Psoas muscle (tissue), 8 donors: Measurements from ENCODE around the gene TMEM163. TPM values are rescaled to one million over a fixed set of nuclear protein-coding genes. Genes with fewer than 3 reads are reported as not detected.
"Not testable (repeated sequence)": the region's sequence is repeated elsewhere in the genome, so short reads cannot be mapped to it uniquely, and the experiment has no call there.

Experiments
- ATAC-seq, 4 donors: fragments of 200-7000 bp; cut with Tn5 transposase; one replicate each; pipeline ENCODE4 v1.9.1; 2020; ENCODE audit warnings: moderate library complexity in 3 of 4, mild to moderate bottlenecking in 2 of 4
- DNase-seq, 2 donors: peaks; one replicate each; pipeline ENCODE4 v3.0.0-alpha.2; 2020
- H3K27ac ChIP-seq: fragments of 200-600 bp; one replicate; pipeline ENCODE4 v1.8.0; 2022
- H3K27me3 ChIP-seq, 3 donors: fragments of 200-600 bp in 1 of 3; one replicate each; pipeline versions ENCODE4 v1.6.1 to v1.8.0; 2013 to 2022; ENCODE audit warnings: low read length in 2 of 3, mild to moderate bottlenecking in 2 of 3, moderate library complexity in 1 of 3; ENCODE audit not compliant: insufficient read depth in 3 of 3
- H3K36me3 ChIP-seq, 2 donors: fragments of 200-600 bp in 1 of 2; one replicate each; pipeline versions ENCODE4 v1.6.1 to v1.8.0; 2013 to 2022; ENCODE audit warnings: low read depth in 1 of 2, mild to moderate bottlenecking in 1 of 2, moderate library complexity in 1 of 2; ENCODE audit not compliant: insufficient read depth in 1 of 2
- H3K4me1 ChIP-seq: fragments of 200-600 bp; one replicate; pipeline ENCODE4 v1.8.0; 2022
- H3K4me3 ChIP-seq: fragments of 200-600 bp; one replicate; pipeline ENCODE4 v1.8.0; 2022; ENCODE audit warnings: mild to moderate bottlenecking
- H3K9me3 ChIP-seq: fragments of 200-600 bp; one replicate; pipeline ENCODE4 v1.8.0; 2022
- WGBS, 3 donors: extraction: QIAGEN DNeasy Blood & Tissue Kit; methylation state at CpG; one replicate each; pipeline versions ENCODE4 v1.1.6 to v1.1.7; 2013; 5-methylcytosine and 5-hydroxymethylcytosine counted together
- intact Hi-C, 2 donors: fragments of 100-400 bp; cut with DNase I; formaldehyde crosslinking; loops; one replicate each; pipeline versions ENCODE4 v1.11.0 to v1.14.2; 2022
- polyA plus RNA-seq, 3 donors: library from polyadenylated mRNA; stranded (reverse); fragments of 200-250 nt; gene quantifications; one replicate each; pipeline ENCODE4 v1.2.3, GENCODE V29; 2013
- total RNA-seq, 4 donors: library from RNA; stranded (reverse); fragmentation: NEBNext Ultra II Directional in 2 of 4; extraction: Animal tissue kit (Norgen Biotek cat#: 25700) in 2 of 4; gene quantifications; one replicate each; pipeline versions ENCODE4 v1.2.1 to v1.2.4, GENCODE V29; 2021 to 2023
- TF ChIP-seq, protein P1 (sequence below): fragments of 200-600 bp; IDR thresholded peaks from one replicate; pipeline ENCODE4 v1.8.0; 2022; ENCODE audit warnings: antibody characterized with exemption
- donor health status: healthy with polysubstance abuse.
- donor health status: DM: no; HTN: no; CAD: no; lungs with moderate emphysema.
- donor health status: Bipolar disorder and iron deficiency.
- donor health status: healthy.
- donor health status: DM: yes; HTN: yes; CAD: no.
- donor health status: DM: no; HTN: no; CAD: no.
- donor health status: DM: no; HTN: no; CAD: no.
- donor health status: DM: yes; HTN: yes; CAD: no.

Gene TMEM163
- total and polyA plus RNA-seq, 7 donors: 0.17 to 0.52 (median 0.28) TPM; not detected in 1

DNA sequence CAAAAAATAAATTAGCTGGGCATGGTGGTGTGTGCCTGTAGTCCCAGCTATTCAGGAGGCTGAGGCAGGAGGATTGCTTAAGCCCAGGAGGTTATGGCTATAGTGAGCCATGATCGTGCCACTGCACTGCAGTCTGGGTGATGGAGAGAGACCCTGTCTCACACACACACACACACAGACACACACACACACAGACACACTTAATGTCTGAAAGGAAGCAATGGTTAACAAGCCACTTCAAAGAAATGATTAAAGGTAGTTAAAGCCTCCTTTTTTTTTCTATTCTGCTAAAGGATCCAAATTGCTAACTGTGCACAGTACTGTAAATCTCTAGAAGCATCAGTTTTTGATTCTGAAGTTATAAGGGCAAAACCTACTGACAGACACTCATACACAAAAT lies 211.1 kb downstream of the TMEM163 start:
- ATAC-seq (no peak), DNase-seq (no peak)
- intact Hi-C loops: no loop called here
- Histone ChIP-seq H3K9me3 (no peaks in the 10 kb centered on the region), H3K4me1 (no peaks in the 10 kb centered on the region), H3K27ac (no peak overlapping the region), H3K27me3 (no peaks in the 10 kb centered on the region), H3K36me3 (no peaks in the 10 kb centered on the region), H3K4me3 (no peak overlapping the region)
- TF ChIP-seq, protein P1, sequence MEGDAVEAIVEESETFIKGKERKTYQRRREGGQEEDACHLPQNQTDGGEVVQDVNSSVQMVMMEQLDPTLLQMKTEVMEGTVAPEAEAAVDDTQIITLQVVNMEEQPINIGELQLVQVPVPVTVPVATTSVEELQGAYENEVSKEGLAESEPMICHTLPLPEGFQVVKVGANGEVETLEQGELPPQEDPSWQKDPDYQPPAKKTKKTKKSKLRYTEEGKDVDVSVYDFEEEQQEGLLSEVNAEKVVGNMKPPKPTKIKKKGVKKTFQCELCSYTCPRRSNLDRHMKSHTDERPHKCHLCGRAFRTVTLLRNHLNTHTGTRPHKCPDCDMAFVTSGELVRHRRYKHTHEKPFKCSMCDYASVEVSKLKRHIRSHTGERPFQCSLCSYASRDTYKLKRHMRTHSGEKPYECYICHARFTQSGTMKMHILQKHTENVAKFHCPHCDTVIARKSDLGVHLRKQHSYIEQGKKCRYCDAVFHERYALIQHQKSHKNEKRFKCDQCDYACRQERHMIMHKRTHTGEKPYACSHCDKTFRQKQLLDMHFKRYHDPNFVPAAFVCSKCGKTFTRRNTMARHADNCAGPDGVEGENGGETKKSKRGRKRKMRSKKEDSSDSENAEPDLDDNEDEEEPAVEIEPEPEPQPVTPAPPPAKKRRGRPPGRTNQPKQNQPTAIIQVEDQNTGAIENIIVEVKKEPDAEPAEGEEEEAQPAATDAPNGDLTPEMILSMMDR: no peak
- WGBS, 3 donors: 87 to 100% (median 93%) methylated on average over 1 of the region's 1 CpG

DNA sequence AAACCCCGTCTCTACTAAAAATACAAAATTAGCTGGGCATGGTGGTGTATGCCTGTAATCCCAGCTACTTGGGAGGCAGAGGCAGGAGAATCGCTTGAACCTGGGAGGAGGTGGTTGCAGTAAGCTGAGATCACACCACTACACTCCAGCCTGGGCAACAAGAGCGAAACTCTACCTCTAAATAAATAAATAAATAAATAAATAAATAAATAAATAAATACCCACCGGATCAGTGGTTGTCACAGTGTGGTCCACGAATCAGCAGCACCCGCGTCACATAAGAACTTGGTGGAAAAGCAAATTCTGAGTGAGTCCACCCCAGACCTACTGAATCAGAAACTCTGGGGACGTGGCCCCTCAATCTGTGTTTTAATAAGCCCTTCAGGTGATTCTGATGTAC lies 211.6 kb downstream of the TMEM163 start:
- ATAC-seq, H3K9me3 ChIP-seq, DNase-seq, intact Hi-C loops, H3K36me3 ChIP-seq, H3K4me1 ChIP-seq, H3K4me3 ChIP-seq, H3K27ac ChIP-seq, H3K27me3 ChIP-seq: not testable (repeated sequence)
- WGBS, 3 donors: 94 to 96% (median 95%) methylated on average over 8 of the region's 8 CpGs

DNA sequence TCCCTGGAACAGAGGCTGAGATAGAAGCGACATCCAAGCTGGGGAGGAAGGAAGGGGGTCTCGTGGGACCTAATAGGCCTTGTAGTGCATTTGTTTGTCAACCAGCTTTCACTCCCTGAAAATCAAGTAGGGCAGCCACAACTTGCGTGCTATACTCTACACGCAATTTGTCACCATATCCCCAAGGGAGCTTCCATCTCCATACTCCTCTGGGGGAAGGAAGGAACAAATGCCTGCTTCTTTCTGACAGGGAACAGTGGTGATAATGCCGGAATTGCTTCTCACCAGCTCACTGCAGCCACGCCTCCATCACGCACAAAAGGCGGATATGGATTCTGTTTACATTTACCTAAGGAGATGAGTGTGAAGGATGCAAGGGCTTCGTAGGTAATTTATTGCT lies 213.4 kb downstream of the TMEM163 start:
- H3K4me1 ChIP-seq: no peaks in the 10 kb centered on the region
- WGBS, 3 donors: 78 to 85% (median 85%) methylated on average over 9 of the region's 9 CpGs
- no peak overlapping the region for H3K27ac ChIP-seq
- H3K4me3 ChIP-seq: no peak overlapping the region
- TF ChIP-seq, protein P1: no peak
- H3K9me3 ChIP-seq: no peaks in the 10 kb centered on the region
- no peak for ATAC-seq
- no peak for DNase-seq
- no peaks in the 10 kb centered on the region for H3K36me3 ChIP-seq
- no peaks in the 10 kb centered on the region for H3K27me3 ChIP-seq
- intact Hi-C loops: no loop called here

DNA sequence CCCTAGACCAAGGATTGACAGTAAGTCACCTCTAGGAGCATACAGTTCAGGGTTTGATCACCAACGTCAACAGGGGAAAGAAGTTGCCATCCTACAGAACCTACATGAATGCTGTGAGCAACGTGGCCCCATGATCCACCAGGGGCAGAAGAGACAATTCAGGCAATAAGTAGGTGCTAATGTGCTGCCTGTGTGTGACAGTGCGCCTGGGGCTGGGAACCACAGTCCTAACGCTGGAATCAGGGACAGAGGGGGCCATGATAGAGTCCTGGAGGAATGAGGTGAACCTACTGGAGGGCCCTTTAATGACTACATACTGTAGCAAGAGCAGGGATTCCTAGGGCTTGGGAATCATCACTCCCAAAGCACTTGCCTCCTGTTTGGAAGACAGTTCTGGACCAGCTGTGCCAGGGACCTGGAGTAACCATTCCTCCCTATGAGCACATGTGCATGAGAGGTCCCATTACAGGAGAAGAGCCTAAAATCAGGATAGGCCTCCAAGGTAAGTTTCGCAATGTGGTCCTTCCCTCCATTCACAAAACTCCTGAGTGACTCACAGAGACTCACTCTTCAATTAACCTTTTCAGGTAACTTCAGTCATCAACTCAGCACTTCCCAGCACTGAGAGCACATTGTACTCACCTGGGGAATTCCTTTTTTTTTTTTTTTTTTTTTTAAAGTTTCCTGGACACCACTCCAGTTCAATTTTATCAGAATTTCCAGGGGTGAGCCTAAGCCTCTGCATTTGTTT lies 214.0 kb downstream of the TMEM163 start:
- ATAC-seq (no peak), DNase-seq (no peak)
- H3K9me3 ChIP-seq: no peaks in the 10 kb centered on the region
- H3K36me3 ChIP-seq: no peaks in the 10 kb centered on the region
- intact Hi-C loops: no loop called here
- TF ChIP-seq, protein P1: no peak
- no peaks in the 10 kb centered on the region for H3K27me3 ChIP-seq
- WGBS, 3 donors: 63 to 71% (median 69%) methylated on average over 5 of the region's 5 CpGs
- no peak overlapping the region for H3K27ac ChIP-seq
- no peak overlapping the region for H3K4me3 ChIP-seq
- H3K4me1 ChIP-seq: no peaks in the 10 kb centered on the region

DNA sequence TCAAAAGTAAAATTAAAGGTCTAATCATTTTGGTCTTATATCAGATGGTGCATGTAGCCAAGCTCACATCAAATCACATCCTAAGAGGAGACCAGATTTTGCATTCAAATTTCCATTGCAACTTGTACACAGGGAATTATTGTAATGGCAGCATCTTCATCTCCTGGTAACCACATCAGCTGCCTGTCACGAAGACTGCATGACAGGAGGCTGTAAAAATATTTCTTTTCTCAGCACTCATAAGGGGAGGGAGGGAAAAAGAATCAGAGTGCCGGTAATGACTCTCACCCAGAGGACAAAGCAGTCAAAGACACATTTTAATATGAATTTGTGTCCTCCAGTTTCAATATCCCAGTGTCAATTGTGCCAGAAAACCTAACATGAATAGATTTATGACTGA lies 216.7 kb downstream of the TMEM163 start:
- Histone ChIP-seq H3K4me1 (no peaks in the 10 kb centered on the region), H3K27me3 (no peaks in the 10 kb centered on the region), H3K9me3 (no peaks in the 10 kb centered on the region), H3K27ac (no peak overlapping the region), H3K4me3 (no peak overlapping the region), H3K36me3 (no peaks in the 10 kb centered on the region)
- DNase-seq (no peak), ATAC-seq (no peak)
- intact Hi-C loops: no loop called here
- WGBS, 3 donors: 60 to 67% (median 63%) methylated on average over 2 of the region's 2 CpGs
- TF ChIP-seq, protein P1: no peak
